Type B pancreatic cell (in vitro differentiated cells): ENCODE results near the gene TEX11. TPM values are rescaled to one million over a fixed set of nuclear protein-coding genes. Genes with fewer than 3 reads are reported as not detected.

Source experiments
- DNase-seq: peaks from one replicate; pipeline ENCODE4 v3.0.0; 2021; ENCODE audit warnings: mixed read lengths; ENCODE audit not compliant: unreplicated experiment; ENCODE audit errors: extremely low spot score
- H3K27ac Mint-ChIP-seq: 2 replicates; pipeline ENCODE4 v1.8.0; 2021; ENCODE audit warnings: mild to moderate bottlenecking, mixed read lengths
- H3K27me3 Mint-ChIP-seq: 2 replicates; pipeline ENCODE4 v1.8.0; 2021; ENCODE audit warnings: mixed read lengths
- H3K36me3 Mint-ChIP-seq: 2 replicates; pipeline ENCODE4 v1.8.0; 2021; ENCODE audit warnings: mixed read lengths
- H3K4me1 Mint-ChIP-seq: one replicate; pipeline ENCODE4 v1.8.0; 2021; ENCODE audit warnings: mixed read lengths; ENCODE audit not compliant: unreplicated experiment
- H3K4me3 Mint-ChIP-seq: 2 replicates; pipeline ENCODE4 v1.8.0; 2021; ENCODE audit warnings: mild to moderate bottlenecking, mixed read lengths
- H3K9me3 Mint-ChIP-seq: 2 replicates; pipeline ENCODE4 v1.8.0; 2021; ENCODE audit warnings: mixed read lengths
- CTCF ChIP-seq: fragments of 200-600 bp; sonication (generic); conservative IDR thresholded peaks from 2 replicates; pipeline ENCODE4 v1.5.0; 2021; ENCODE audit warnings: antibody characterized with exemption, mild to moderate bottlenecking
- total RNA-seq: library from RNA; stranded (reverse); gene quantifications from 2 replicates; pipeline ENCODE4 v1.2.1, GENCODE V29; 2021; ENCODE audit warnings: low replicate concordance

TEX11 gene
- total RNA-seq, 1 donor from 2014 or later, result not detected

GRCh38 chrX:70635669-70636068, 272.8 kb downstream of the TEX11 start:
- Mint-ChIP-seq H3K27me3 (no peaks in the 10 kb centered on the region), H3K4me1 (no peaks in the 10 kb centered on the region), H3K9me3 (peaks cover 4% of the 10 kb centered on the region), H3K27ac (no peak overlapping the region), H3K4me3 (no peak overlapping the region), H3K36me3 (no peaks in the 10 kb centered on the region)
- TF ChIP-seq CTCF, result no peak
- DNase-seq, result no peak

- no peak for TF ChIP-seq CTCF
- Mint-ChIP-seq H3K4me1 (no peaks in the 10 kb centered on the region), H3K9me3 (peaks cover 4% of the 10 kb centered on the region), H3K4me3 (no peak overlapping the region), H3K27ac (no peak overlapping the region), H3K27me3 (no peaks in the 10 kb centered on the region), H3K36me3 (no peaks in the 10 kb centered on the region)
- DNase-seq, result no peak
Measured at GRCh38 chrX:70635227-70635626, 273.3 kb downstream of the TEX11 start.

- H3K4me1 Mint-ChIP-seq, result no peaks in the 10 kb centered on the region
Measured at GRCh38 chrX:70621743-70622142, 286.8 kb downstream of the TEX11 start.

GRCh38 chrX:70618467-70618866, 290.0 kb downstream of the TEX11 start:
- TF ChIP-seq CTCF, result no peak
- H3K4me1 Mint-ChIP-seq, result no peaks in the 10 kb centered on the region
- no peak overlapping the region for H3K4me3 Mint-ChIP-seq
- H3K27me3 Mint-ChIP-seq, result no peaks in the 10 kb centered on the region
- no peaks in the 10 kb centered on the region for H3K36me3 Mint-ChIP-seq
- no peaks in the 10 kb centered on the region for H3K9me3 Mint-ChIP-seq
- no peak for DNase-seq
- H3K27ac Mint-ChIP-seq, result no peak overlapping the region

More at GRCh38 chrX:70621743-70622142, 286.8 kb downstream of the TEX11 start:
- Mint-ChIP-seq H3K36me3 (no peaks in the 10 kb centered on the region), H3K27ac (no peak overlapping the region), H3K27me3 (no peaks in the 10 kb centered on the region), H3K4me3 (no peak overlapping the region), H3K9me3 (no peaks in the 10 kb centered on the region)
- no peak for DNase-seq
- no peak for TF ChIP-seq CTCF

- no peaks in the 10 kb centered on the region for H3K4me1 Mint-ChIP-seq
- H3K27me3 Mint-ChIP-seq, result peaks cover 7% of the 10 kb centered on the region
- H3K36me3 Mint-ChIP-seq, result no peaks in the 10 kb centered on the region
- no peaks in the 10 kb centered on the region for H3K9me3 Mint-ChIP-seq
- no peak overlapping the region for H3K27ac Mint-ChIP-seq
- no peak for TF ChIP-seq CTCF
- no peak for DNase-seq
- H3K4me3 Mint-ChIP-seq, result no peak overlapping the region
Measured at GRCh38 chrX:70613295-70613694, 295.2 kb downstream of the TEX11 start.

GRCh38 chrX:70605352-70605751, 303.2 kb downstream of the TEX11 start:
- H3K9me3 Mint-ChIP-seq, result no peaks in the 10 kb centered on the region
- H3K36me3 Mint-ChIP-seq, result no peaks in the 10 kb centered on the region
- no peak overlapping the region for H3K27ac Mint-ChIP-seq
- no peak overlapping the region for H3K4me3 Mint-ChIP-seq
- no peaks in the 10 kb centered on the region for H3K4me1 Mint-ChIP-seq
- no peak for TF ChIP-seq CTCF
- no peak for DNase-seq
- peaks cover 4% of the 10 kb centered on the region for H3K27me3 Mint-ChIP-seq
